Thyroid gland (tissue), 4 donors: Measurements from ENCODE around the gene ABCA12. TPM values are rescaled to one million over a fixed set of nuclear protein-coding genes. Genes with fewer than 3 reads are reported as not detected.
A peak's percentile ranks its signal among the peaks of the same experiment; 100 is the strongest.

Experiments used
- DNase-seq, 2 donors: peaks; one replicate each; pipeline ENCODE4 v3.0.0-alpha.2; 2019
- H3K27ac ChIP-seq, 3 donors: fragments of 200-600 bp; sonication (generic); 1 replicate in 2 of 3; 2 replicates in 1 of 3; pipeline ENCODE4 v1.5.1; 2016 to 2019; ENCODE audit warnings: mild to moderate bottlenecking in 1 of 3, moderate library complexity in 1 of 3
- H3K27me3 ChIP-seq: fragments of 200-600 bp; sonication (generic); one replicate; pipeline ENCODE4 v1.5.1; 2019
- H3K36me3 ChIP-seq, 2 donors: fragments of 200-600 bp; sonication (generic); one replicate each; pipeline ENCODE4 v1.5.1; 2016 to 2019
- H3K4me1 ChIP-seq, 2 donors: fragments of 200-600 bp; sonication (generic); one replicate each; pipeline ENCODE4 v1.5.1; 2017 to 2019
- H3K4me3 ChIP-seq, 3 donors: fragments of 200-600 bp; sonication (generic); replicated peaks in 1 of 3; 1 replicate in 2 of 3; 2 replicates in 1 of 3; pipeline ENCODE4 v1.5.1; 2016; ENCODE audit warnings: mild to moderate bottlenecking in 1 of 3
- H3K9me3 ChIP-seq: fragments of 200-600 bp; sonication (generic); one replicate; pipeline ENCODE4 v1.5.1; 2017
- CTCF ChIP-seq, 6 experiments: fragments of 200-600 bp in 3 of 6; fragments of 450-650 bp in 3 of 6; sonication (generic) in 3 of 6; IDR thresholded peaks; one replicate each; pipeline ENCODE4 v1.5.1; 2016 to 2019; ENCODE audit warnings: antibody characterized with exemption in 6 of 6, mild to moderate bottlenecking in 2 of 6, inconsistent platforms in 1 of 6, moderate library complexity in 1 of 6
- POLR2A ChIP-seq, 2 donors: fragments of 450-650 bp; IDR thresholded peaks; one replicate each; pipeline ENCODE4 v1.6.1; 2017; ENCODE audit warnings: antibody characterized with exemption in 2 of 2, mild to moderate bottlenecking in 2 of 2, moderate library complexity in 1 of 2
- WGBS, 2 donors: methylation state at CpG; one replicate each; pipeline ENCODE4 v1.1.5; 2017; 5-methylcytosine and 5-hydroxymethylcytosine counted together
- intact Hi-C: fragments of 100-400 bp; cut with DNase I; formaldehyde crosslinking; loops from one replicate; pipeline ENCODE4 v1.15.1; 2023
- total RNA-seq, 4 donors: library from RNA; depleted of rRNA; stranded (reverse); fragments of >200 nt; gene quantifications; one replicate each; pipeline ENCODE4 v1.2.3, GENCODE V29; 2016

The ABCA12 gene
- total RNA-seq, 4 donors from 2014 or later, result not detected

- no peaks in the 10 kb centered on the region for H3K36me3 ChIP-seq
- DNase-seq, result no peak
- H3K4me1 ChIP-seq, result no peaks in the 10 kb centered on the region
- no peak overlapping the region for H3K4me3 ChIP-seq
- H3K9me3 ChIP-seq, result no peaks in the 10 kb centered on the region
- H3K27ac ChIP-seq, result no peak overlapping the region
- 76 to 82% methylated on average over 3 of the region's 3 CpGs for WGBS, 2 donors
- no peak for TF ChIP-seq CTCF (IDR thresholded peaks at IDR 0.05)
- no peak for TF ChIP-seq POLR2A (IDR thresholded peaks at IDR 0.05)
- H3K27me3 ChIP-seq, result no peaks in the 10 kb centered on the region
- intact Hi-C loops, result no loop called here
These were observed 119.3 kb downstream of the ABCA12 start for GRCh38 chr2:215019085-215019484.

GRCh38 chr2:215015421-215015820, 123.0 kb downstream of the ABCA12 start:
- TF ChIP-seq POLR2A (IDR thresholded peaks at IDR 0.05) (no peak), CTCF (IDR thresholded peaks at IDR 0.05) (no peak)
- Histone ChIP-seq H3K36me3 (no peaks in the 10 kb centered on the region), H3K27ac (no peak overlapping the region), H3K9me3 (no peaks in the 10 kb centered on the region), H3K4me1 (no peaks in the 10 kb centered on the region), H3K4me3 (no peak overlapping the region), H3K27me3 (no peaks in the 10 kb centered on the region)
- intact Hi-C loops, result no loop called here
- 95 to 96% methylated on average over 3 of the region's 3 CpGs for WGBS, 2 donors
- DNase-seq, result no peak

GRCh38 chr2:215010390-215010789, 128.0 kb downstream of the ABCA12 start:
- intact Hi-C loops, result no loop called here
- no peak overlapping the region for H3K27ac ChIP-seq
- no peaks in the 10 kb centered on the region for H3K4me1 ChIP-seq
- H3K36me3 ChIP-seq, result no peaks in the 10 kb centered on the region
- DNase-seq, result no peak
- TF ChIP-seq CTCF (IDR thresholded peaks at IDR 0.05), result no peak
- no peak for TF ChIP-seq POLR2A (IDR thresholded peaks at IDR 0.05)
- 60 to 66% methylated on average over 2 of the region's 2 CpGs for WGBS, 2 donors
- H3K4me3 ChIP-seq, result no peak overlapping the region
- H3K9me3 ChIP-seq, result no peaks in the 10 kb centered on the region
- H3K27me3 ChIP-seq, result no peaks in the 10 kb centered on the region

GRCh38 chr2:215003001-215003400, 135.4 kb downstream of the ABCA12 start:
- H3K9me3 ChIP-seq, result no peaks in the 10 kb centered on the region
- H3K27me3 ChIP-seq, result no peaks in the 10 kb centered on the region
- no peak overlapping the region for H3K4me3 ChIP-seq
- TF ChIP-seq CTCF (IDR thresholded peaks at IDR 0.05) (no peak), POLR2A (IDR thresholded peaks at IDR 0.05) (no peak)
- H3K4me1 ChIP-seq, result no peaks in the 10 kb centered on the region
- H3K27ac ChIP-seq, result no peak overlapping the region
- no peaks in the 10 kb centered on the region for H3K36me3 ChIP-seq
- no peak for DNase-seq
- WGBS, 2 donors, result 18 to 24% methylated on average over 4 of the region's 4 CpGs
- intact Hi-C loops, result no loop called here

GRCh38 chr2:215002500-215002899, 135.9 kb downstream of the ABCA12 start:
- peak in 4 of 6 experiments; percentile 18 to 52 (median 38) for TF ChIP-seq CTCF (IDR thresholded peaks at IDR 0.05)
- TF ChIP-seq POLR2A (IDR thresholded peaks at IDR 0.05), result no peak
- intact Hi-C loops, result no loop called here
- WGBS, 2 donors, result 26 to 28% methylated on average over 5 of the region's 5 CpGs

More at GRCh38 chr2:215002500-215002899, 135.9 kb downstream of the ABCA12 start:
- no peaks in the 10 kb centered on the region for H3K27me3 ChIP-seq
- H3K36me3 ChIP-seq, result no peaks in the 10 kb centered on the region
- peak; percentile 5 to 29 for DNase-seq
- H3K4me3 ChIP-seq, result no peak overlapping the region
- H3K27ac ChIP-seq, result no peak overlapping the region
- H3K4me1 ChIP-seq, result no peaks in the 10 kb centered on the region
- no peaks in the 10 kb centered on the region for H3K9me3 ChIP-seq
